Measurements from ENCODE around the gene TNFRSF1A. TPM values are rescaled to one million over a fixed set of nuclear protein-coding genes. Genes with fewer than 3 reads are reported as not detected.

The TNFRSF1A gene
- total RNA-seq, 1 donor from 2014 or later = 44.0 TPM

GRCh38 chr12:6315704-6316597 lies 25.9 kb downstream of the TNFRSF1A start:
- intact Hi-C loops (cut with micrococcal nuclease) = no loop called here
- no peak for DNase-seq
- no peak for ATAC-seq

DNA sequence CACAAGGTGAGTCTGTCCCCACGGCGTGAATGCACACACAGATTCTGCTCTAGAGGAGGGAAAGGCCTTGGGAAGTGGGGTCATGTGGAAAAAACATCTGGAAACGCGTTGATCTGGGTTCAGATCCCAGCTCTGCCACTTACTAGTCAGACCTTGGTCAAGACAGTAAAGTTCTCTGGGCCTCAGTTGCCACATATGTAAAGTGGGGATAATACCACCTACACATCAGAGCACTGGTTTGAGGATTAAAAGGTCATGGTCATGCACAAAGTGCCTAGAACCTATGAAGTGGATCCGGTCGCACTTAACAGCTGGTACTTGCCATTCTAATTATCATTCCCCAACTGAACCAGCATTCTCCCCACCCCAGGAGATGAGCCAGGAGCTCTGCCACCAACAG lies 26.7 kb downstream of the TNFRSF1A start:
- intact Hi-C loops (cut with micrococcal nuclease) = no loop called here
- DNase-seq (no peak), ATAC-seq (no peak)

DNA sequence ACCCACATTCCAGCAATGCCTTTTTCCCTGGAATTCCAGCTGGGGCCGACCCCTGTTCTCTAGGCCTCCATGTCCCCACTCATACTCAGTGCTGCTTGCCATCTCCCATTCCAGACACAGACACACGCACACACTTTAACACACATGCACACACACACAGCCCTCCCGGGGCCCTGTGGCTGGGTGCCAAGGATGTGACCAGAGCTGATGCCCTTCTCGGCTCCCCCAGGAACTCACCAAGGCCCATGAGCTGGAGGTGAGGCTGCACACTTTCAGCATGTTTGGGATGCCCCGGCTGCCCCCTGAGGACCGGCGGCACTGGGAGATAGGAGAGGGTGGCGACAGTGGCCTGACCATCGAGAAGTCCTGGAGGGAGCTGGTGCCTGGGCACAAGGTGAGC lies 27.1 kb downstream of the TNFRSF1A start:
- ATAC-seq = no peak
- intact Hi-C loops (cut with micrococcal nuclease) = no loop called here
- DNase-seq = no peak

DNA sequence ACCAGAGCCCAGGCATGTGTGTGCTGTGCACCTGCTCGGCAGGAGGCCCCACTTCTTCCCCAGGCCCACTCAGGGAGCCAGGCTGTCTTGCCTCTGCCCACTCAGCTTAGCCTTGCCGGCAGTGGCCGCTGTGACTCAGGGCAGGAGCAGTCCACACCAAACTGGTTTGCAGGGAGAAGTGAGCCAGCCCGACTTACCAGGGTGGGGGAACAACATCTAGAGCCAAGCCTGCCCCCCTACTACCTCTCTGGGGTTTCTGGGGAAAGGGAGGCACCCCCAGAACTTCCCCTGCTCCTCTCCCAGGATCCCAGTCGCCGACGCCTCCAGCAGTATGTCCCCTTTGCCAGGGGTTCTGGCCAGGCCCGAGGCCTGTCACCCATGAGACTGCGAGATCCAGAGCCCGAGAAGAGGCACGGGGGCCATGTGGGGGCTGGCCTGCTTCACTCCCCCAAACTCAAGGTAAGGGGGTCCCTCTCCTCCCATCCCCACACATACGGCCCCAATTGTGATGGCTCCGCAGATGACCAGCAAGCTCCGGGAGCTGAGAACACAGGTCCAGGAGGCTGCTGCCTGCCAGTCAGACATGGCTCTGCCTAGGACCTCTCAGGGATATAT lies 28.4 kb downstream of the TNFRSF1A start:
- DNase-seq (no peak), ATAC-seq (no peak)
- intact Hi-C loops (cut with micrococcal nuclease) = no loop called here

DNA sequence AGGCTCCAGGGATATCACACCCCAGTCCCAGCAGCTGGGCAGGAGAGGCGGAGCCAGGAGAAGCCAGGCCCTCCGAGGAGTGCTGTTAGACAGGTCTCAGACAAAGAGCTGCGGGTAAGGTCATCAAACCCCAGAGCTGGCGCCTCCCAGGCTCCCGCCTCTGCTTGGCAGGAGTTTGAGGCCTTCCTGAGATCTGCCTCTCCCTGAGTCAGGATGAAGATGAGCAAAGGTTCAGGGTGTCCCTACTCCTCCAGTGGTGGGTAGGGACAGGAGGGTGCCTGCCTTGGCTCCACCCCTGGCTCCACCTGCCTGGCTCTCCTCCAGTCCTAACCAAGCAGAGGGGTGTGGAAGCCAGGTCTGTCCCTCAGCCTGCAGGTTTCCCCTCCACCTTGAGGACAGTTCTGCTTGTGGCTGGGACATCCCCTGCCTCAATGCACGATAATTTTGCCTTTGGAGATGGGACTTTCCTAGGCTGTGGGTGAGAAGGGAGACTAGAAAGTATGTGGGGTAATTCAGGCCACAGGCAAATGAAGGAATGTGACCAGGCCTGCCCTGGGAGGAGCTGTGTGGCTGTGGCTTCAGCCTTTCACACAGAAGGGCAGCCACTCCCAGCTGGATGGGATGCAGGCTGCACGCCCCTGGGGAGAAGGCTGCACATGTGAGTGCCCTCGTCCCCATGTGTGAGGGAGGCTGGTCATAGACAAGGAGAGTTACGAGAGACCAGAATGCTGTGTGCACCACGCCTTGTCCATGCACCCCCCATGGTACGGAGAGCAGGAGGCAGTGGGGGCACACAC lies 29.1 kb downstream of the TNFRSF1A start:
- DNase-seq (peak; percentile 36), ATAC-seq (no peak)
- intact Hi-C loops (cut with micrococcal nuclease) = no loop called here

DNA sequence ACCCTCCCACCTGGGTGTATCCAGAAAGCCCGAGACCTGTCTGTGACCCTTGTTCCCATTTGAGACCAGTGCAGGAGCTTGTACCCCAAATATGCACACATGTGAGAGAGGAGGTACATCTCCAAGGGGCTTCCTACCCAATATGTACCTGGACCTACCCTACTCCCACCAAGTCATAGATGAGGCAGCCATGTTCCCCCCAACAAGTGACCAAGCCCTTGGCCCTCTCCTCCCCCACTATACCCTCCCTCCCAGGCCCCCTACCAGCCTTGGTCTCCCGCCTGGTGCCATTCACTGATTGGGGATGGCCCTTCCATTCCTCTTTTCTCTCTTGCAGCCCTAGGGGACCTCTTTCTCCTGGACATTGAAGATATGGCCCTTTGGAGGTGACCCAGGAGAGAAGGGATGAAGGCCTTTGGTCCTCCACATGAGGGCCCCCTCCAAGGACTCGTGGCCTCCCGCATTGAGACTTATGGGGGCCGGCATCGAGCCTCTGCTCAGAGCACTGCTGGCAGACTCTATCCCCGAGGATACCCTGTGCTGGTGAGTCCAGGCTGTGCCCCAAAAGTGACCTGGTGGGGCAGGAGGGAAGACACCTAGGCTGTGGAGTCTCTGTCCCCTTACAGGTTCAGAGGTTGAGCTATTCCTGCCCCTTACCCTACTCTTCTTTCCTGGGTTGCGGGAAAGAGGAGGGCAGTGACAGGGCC lies 29.9 kb downstream of the TNFRSF1A start:
- intact Hi-C loops (cut with micrococcal nuclease) = no loop called here
- ATAC-seq (no peak), DNase-seq (no peak)

GRCh38 chr12:6310771-6311610 lies 30.9 kb downstream of the TNFRSF1A start:
- DNase-seq = no peak
- intact Hi-C loops (cut with micrococcal nuclease) = no loop called here
- ATAC-seq = no peak

GRCh38 chr12:6307529-6307928 lies 34.3 kb downstream of the TNFRSF1A start:
- ATAC-seq = peak; percentile 44
- intact Hi-C loops (cut with micrococcal nuclease) = no loop called here
- DNase-seq = peak; percentile 38

GRCh38 chr12:6306599-6307220 lies 35.2 kb downstream of the TNFRSF1A start:
- DNase-seq (no peak), ATAC-seq (no peak)
- intact Hi-C loops (cut with micrococcal nuclease) = no loop called here

GRCh38 chr12:6306151-6306550 lies 35.7 kb downstream of the TNFRSF1A start:
- ATAC-seq = no peak
- DNase-seq = no peak
- intact Hi-C loops (cut with micrococcal nuclease) = no loop called here

DNA sequence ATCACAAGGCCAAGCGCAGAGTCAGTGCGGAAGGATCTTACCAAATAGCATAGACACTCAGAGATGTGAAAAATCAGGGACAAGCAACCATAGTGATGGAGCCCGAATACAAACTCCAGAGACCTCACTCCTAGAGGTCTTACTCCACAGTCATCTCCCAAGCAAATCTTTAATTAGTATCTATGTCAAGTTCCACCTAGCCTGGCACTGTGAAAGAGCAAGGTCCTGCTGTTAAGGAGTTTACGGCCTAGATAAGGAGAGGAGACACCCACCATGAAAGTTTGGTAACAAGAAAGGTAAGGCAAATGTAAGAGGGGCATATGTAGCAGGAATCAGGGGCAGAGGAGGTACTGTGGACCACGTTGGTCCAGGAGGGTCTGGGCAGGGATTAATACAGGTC lies 38.8 kb downstream of the TNFRSF1A start:
- intact Hi-C loops (cut with micrococcal nuclease) = no loop called here
- no peak for DNase-seq
- ATAC-seq = no peak

DNA sequence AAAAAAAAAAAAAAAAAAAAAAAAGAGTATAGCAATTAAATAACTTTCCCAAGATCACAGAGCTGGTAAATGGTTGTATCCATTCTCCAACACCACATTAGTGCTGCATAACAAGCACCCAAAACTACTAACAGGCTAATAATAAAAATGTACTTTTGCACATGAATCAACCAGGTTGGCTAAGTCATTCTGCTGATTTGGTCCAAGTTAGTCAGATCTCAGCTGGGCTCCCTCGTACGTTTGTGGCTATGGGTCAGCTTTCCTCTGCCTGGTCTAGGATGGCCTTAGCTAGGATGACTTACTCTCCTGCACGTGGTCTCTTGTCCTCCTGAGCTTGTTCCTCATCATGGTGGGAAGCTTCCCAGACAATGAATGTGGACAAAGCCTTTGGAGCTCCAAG lies 39.3 kb downstream of the TNFRSF1A start:
- no peak for DNase-seq
- intact Hi-C loops (cut with micrococcal nuclease) = no loop called here
- no peak for ATAC-seq

GRCh38 chr12:6301721-6302120 lies 40.2 kb downstream of the TNFRSF1A start:
- intact Hi-C loops (cut with micrococcal nuclease) = no loop called here
- DNase-seq = no peak
- ATAC-seq = no peak

- ATAC-seq (no peak), DNase-seq (no peak)
- intact Hi-C loops (cut with micrococcal nuclease) = no loop called here
These were observed 44.7 kb downstream of the TNFRSF1A start for GRCh38 chr12:6297170-6297569.

DNA sequence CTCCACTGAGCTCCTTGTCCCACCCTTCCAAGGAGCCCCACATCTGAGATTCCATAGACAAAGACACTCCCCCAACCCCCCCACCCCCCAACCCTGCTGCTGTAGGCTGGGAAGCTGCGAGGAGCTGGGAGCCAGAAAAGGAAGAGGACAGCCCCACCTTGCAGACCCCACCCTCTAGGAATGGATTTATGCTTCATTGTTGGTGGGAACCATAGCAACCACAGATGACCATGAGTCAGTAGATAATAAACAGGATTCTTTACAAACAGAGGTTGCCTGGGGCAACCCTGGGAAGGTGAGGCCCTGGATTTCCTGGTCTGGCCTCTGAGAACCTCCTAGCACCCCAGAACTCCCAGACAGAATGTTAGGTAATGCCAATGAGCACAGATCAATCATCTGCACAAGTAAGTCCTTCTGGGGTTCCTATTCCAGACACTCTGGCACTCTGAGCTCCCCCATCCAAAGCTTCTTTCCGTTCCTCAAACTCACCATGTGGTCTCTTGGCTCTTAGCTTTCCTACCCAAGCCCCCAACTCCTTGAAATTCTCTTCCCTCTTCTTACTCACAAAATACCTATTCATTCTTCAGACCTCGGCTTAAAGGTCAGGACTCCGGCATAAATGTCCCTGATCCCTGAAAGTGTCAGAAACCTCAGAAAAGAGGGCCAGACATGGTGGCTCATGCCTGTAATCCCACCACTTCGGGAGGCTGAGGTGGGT lies 46.6 kb downstream of the TNFRSF1A start:
- intact Hi-C loops (cut with micrococcal nuclease) = no loop called here
- no peak for DNase-seq
- peak; percentile 82 for ATAC-seq

GRCh38 chr12:6294156-6295093 lies 47.5 kb downstream of the TNFRSF1A start:
- peak; percentile 60 for ATAC-seq
- no peak for DNase-seq
- intact Hi-C loops (cut with micrococcal nuclease) = no loop called here

Measured in left ventricle myocardium superior (tissue), 1 donor.